Measurements from ENCODE around the gene KIFC1. TPM values are rescaled to one million over a fixed set of nuclear protein-coding genes. Genes with fewer than 3 reads are reported as not detected.

Gene KIFC1
- total and polyA plus RNA-seq, 9 of the 15 experiments (the other 6 are each of a cell fraction or from before 2014, with no cell fraction given) = 1.3 to 95.2 (median 76.9) TPM

GRCh38 chr6:33406126-33406525 is 14.5 kb downstream of the KIFC1 start (continued):
- TF ChIP-seq ZNF518B (CRISPR knock-in tag; IDR thresholded peaks at IDR 0.05) (no peak), MEF2D (tag; conservative IDR thresholded peaks at IDR 0.05; ENCODE audit: low read depth) (no peak), POLR2G (IDR thresholded peaks at IDR 0.05; ENCODE audit: low read depth, low read length) (peak; percentile 71), RBM22 (IDR thresholded peaks at IDR 0.05; ENCODE audit: low read depth, low read length, poor library complexity, severe bottlenecking) (peak; percentile 67), TAF1 (IDR thresholded peaks at IDR 0.05; ENCODE audit: control insufficient read depth, extremely low read depth, insufficient read depth, low read length, severe bottlenecking) (no peak), ATF3 (IDR thresholded peaks at IDR 0.05) (no peak), ATF3 (CRISPR knock-in tag; conservative IDR thresholded peaks at IDR 0.05) (no peak)
